ENCODE data around the gene BST2. TPM values are rescaled to one million over a fixed set of nuclear protein-coding genes. Genes with fewer than 3 reads are reported as not detected.
"Not testable (repeated sequence)": the region's sequence is repeated elsewhere in the genome, so short reads cannot be mapped to it uniquely, and the experiment has no call there.

The BST2 gene
- total RNA-seq, 2 donors from 2014 or later, result 50.8 to 147 TPM

- Mint-ChIP-seq H3K4me1 (peaks cover 2% of the 10 kb centered on the region), H3K36me3 (ENCODE audit: low read depth) (no peaks in the 10 kb centered on the region), H3K4me3 (no peak within 1 kb of the TSS), H3K27ac (no peak within 1 kb of the TSS), H3K27me3 (ENCODE audit: insufficient read depth) (peaks cover 2% of the 10 kb centered on the region), H3K9me3 (peaks cover 4% of the 10 kb centered on the region)
- H3K9me3 ChIP-seq (ENCODE audit: control insufficient read depth, low read length), result no peaks in the 10 kb centered on the region
- H3K4me1 ChIP-seq (ENCODE audit: control insufficient read depth, insufficient read depth, low read length), result no peaks in the 10 kb centered on the region
- TF ChIP-seq CTCF (conservative IDR thresholded peaks at IDR 0.05), result no peak
- no peaks in the 10 kb centered on the region for H3K27me3 ChIP-seq (ENCODE audit: control insufficient read depth, insufficient read depth, low read length, poor library complexity, severe bottlenecking)
- no peaks in the 10 kb centered on the region for H3K36me3 ChIP-seq (ENCODE audit: control insufficient read depth, insufficient read depth, low read length)
- H3K4me3 ChIP-seq (ENCODE audit: low read length), result no peak within 1 kb of the TSS
- 93 to 95% methylated on average over 21 to 39 of the region's 39 CpGs for WGBS, 2 experiments (ENCODE audit: insufficient coverage in 1 of 2, insufficient read length in 1 of 2)
- H3K27ac ChIP-seq (ENCODE audit: low read depth, low read length), result no peak within 1 kb of the TSS
- no peak for DNase-seq
- H3K9ac ChIP-seq (ENCODE audit: extremely low read depth, low read length, poor library complexity, severe bottlenecking), result no peak within 1 kb of the TSS
Observed at GRCh38 chr19:17376935-17377600, 28.4 kb downstream of the BST2 start, which contains the start of gene PLVAP. TSS of gene PLVAP (minus strand) at chr19:17377342. CDS start at chr19:17377288, 54 bp downstream.

- Histone ChIP-seq H3K9me3 (ENCODE audit: control insufficient read depth, low read length) (no peaks in the 10 kb centered on the region), H3K27me3 (ENCODE audit: control insufficient read depth, insufficient read depth, low read length, poor library complexity, severe bottlenecking) (no peaks in the 10 kb centered on the region), H3K4me3 (ENCODE audit: low read length) (no peak overlapping the region), H3K4me1 (ENCODE audit: control insufficient read depth, insufficient read depth, low read length) (no peaks in the 10 kb centered on the region), H3K9ac (ENCODE audit: extremely low read depth, low read length, poor library complexity, severe bottlenecking) (no peak overlapping the region), H3K27ac (ENCODE audit: low read depth, low read length) (no peak overlapping the region), H3K36me3 (ENCODE audit: control insufficient read depth, insufficient read depth, low read length) (no peaks in the 10 kb centered on the region)
- Mint-ChIP-seq H3K36me3 (ENCODE audit: low read depth) (no peaks in the 10 kb centered on the region), H3K4me1 (no peaks in the 10 kb centered on the region), H3K27me3 (ENCODE audit: insufficient read depth) (peaks cover 8% of the 10 kb centered on the region), H3K9me3 (no peaks in the 10 kb centered on the region), H3K4me3 (no peak overlapping the region), H3K27ac (no peak overlapping the region)
- no peak for TF ChIP-seq CTCF (conservative IDR thresholded peaks at IDR 0.05)
- WGBS, 2 experiments (ENCODE audit: insufficient coverage in 1 of 2, insufficient read length in 1 of 2), result 87 to 93% methylated on average over 4 to 7 of the region's 8 CpGs
- DNase-seq, result no peak
Observed at GRCh38 chr19:17370026-17370587, 35.3 kb downstream of the BST2 start.

GRCh38 chr19:17365361-17365760 lies 40.1 kb downstream of the BST2 start:
- no peaks in the 10 kb centered on the region for H3K4me1 Mint-ChIP-seq
- H3K36me3 ChIP-seq (ENCODE audit: control insufficient read depth, insufficient read depth, low read length), result no peaks in the 10 kb centered on the region
- no peak overlapping the region for H3K27ac Mint-ChIP-seq
- no peak overlapping the region for H3K9ac ChIP-seq (ENCODE audit: extremely low read depth, low read length, poor library complexity, severe bottlenecking)
- H3K27me3 Mint-ChIP-seq (ENCODE audit: insufficient read depth), result peaks cover 18% of the 10 kb centered on the region
- no peaks in the 10 kb centered on the region for H3K36me3 Mint-ChIP-seq (ENCODE audit: low read depth)
- WGBS, 2 experiments (ENCODE audit: insufficient coverage in 1 of 2, insufficient read length in 1 of 2), result 94 to 96% methylated on average over 17 to 22 of the region's 22 CpGs
- no peak for DNase-seq
- no peaks in the 10 kb centered on the region for H3K27me3 ChIP-seq (ENCODE audit: control insufficient read depth, insufficient read depth, low read length, poor library complexity, severe bottlenecking)
- H3K27ac ChIP-seq (ENCODE audit: low read depth, low read length), result no peak overlapping the region
- no peak overlapping the region for H3K4me3 ChIP-seq (ENCODE audit: low read length)
- no peaks in the 10 kb centered on the region for H3K4me1 ChIP-seq (ENCODE audit: control insufficient read depth, insufficient read depth, low read length)
- no peak for TF ChIP-seq CTCF (conservative IDR thresholded peaks at IDR 0.05)
- no peaks in the 10 kb centered on the region for H3K9me3 ChIP-seq (ENCODE audit: control insufficient read depth, low read length)
- H3K9me3 Mint-ChIP-seq, result peaks cover 2% of the 10 kb centered on the region
- H3K4me3 Mint-ChIP-seq, result no peak overlapping the region

GRCh38 chr19:17363852-17364605 lies 41.4 kb downstream of the BST2 start:
- not testable (repeated sequence) for DNase-seq; H3K27me3 ChIP-seq (ENCODE audit: control insufficient read depth, insufficient read depth, low read length, poor library complexity, severe bottlenecking); H3K4me1 ChIP-seq (ENCODE audit: control insufficient read depth, insufficient read depth, low read length); H3K4me3 Mint-ChIP-seq; H3K27ac ChIP-seq (ENCODE audit: low read depth, low read length); H3K9me3 Mint-ChIP-seq; H3K36me3 Mint-ChIP-seq (ENCODE audit: low read depth); H3K9me3 ChIP-seq (ENCODE audit: control insufficient read depth, low read length); H3K4me3 ChIP-seq (ENCODE audit: low read length); H3K27ac Mint-ChIP-seq; H3K4me1 Mint-ChIP-seq; H3K9ac ChIP-seq (ENCODE audit: extremely low read depth, low read length, poor library complexity, severe bottlenecking); H3K36me3 ChIP-seq (ENCODE audit: control insufficient read depth, insufficient read depth, low read length)
- peaks cover 18% of the 10 kb centered on the region for H3K27me3 Mint-ChIP-seq (ENCODE audit: insufficient read depth)
- WGBS, 2 experiments (ENCODE audit: insufficient coverage in 1 of 2, insufficient read length in 1 of 2), result 90 to 96% methylated on average over 15 to 20 of the region's 20 CpGs

Measured in endodermal cell (in vitro differentiated cells).